RWPE2 (cell line): ENCODE measurements around the gene PCNT.

Experiments used
- ATAC-seq: fragments of 200-7000 bp; cut with Tn5 transposase; 3 replicates; pipeline ENCODE4 v1.9.1; 2021; ENCODE audit warnings: low read depth
- DNase-seq: peaks from one replicate; pipeline ENCODE4 v3.0.0-alpha.2; 2020; ENCODE audit warnings: low spot score
- H3K27ac ChIP-seq: fragments of 450-650 bp; 2 replicates; pipeline ENCODE4 v1.5.1; 2017; ENCODE audit warnings: mild to moderate bottlenecking; ENCODE audit not compliant: poor library complexity, severe bottlenecking
- H3K27me3 ChIP-seq: fragments of 250-450 bp; sonication (Bioruptor Pico); 2 replicates; pipeline ENCODE4 v1.5.1; 2021; ENCODE audit warnings: mild to moderate bottlenecking, moderate library complexity; ENCODE audit not compliant: insufficient read depth, poor library complexity, severe bottlenecking
- H3K36me3 ChIP-seq: fragments of 250-450 bp; sonication (Bioruptor Pico); 2 replicates; pipeline ENCODE4 v1.5.1; 2020; ENCODE audit warnings: low read depth, mild to moderate bottlenecking, moderate library complexity
- H3K4me1 ChIP-seq: fragments of 250-450 bp; sonication (Bioruptor Pico); 2 replicates; pipeline ENCODE4 v1.5.1; 2021; ENCODE audit warnings: mild to moderate bottlenecking, moderate library complexity; ENCODE audit not compliant: insufficient read depth, poor library complexity, severe bottlenecking
- H3K4me3 ChIP-seq: fragments of 250-450 bp; sonication (Bioruptor Pico); 2 replicates; pipeline ENCODE4 v1.5.1; 2021; ENCODE audit warnings: mild to moderate bottlenecking, moderate library complexity; ENCODE audit not compliant: severe bottlenecking
- H3K9me3 ChIP-seq: fragments of 250-450 bp; sonication (Bioruptor Pico); 2 replicates; pipeline ENCODE4 v1.5.1; 2021; ENCODE audit warnings: mild to moderate bottlenecking, moderate library complexity; ENCODE audit not compliant: severe bottlenecking
- CTCF ChIP-seq: fragments of 450-650 bp; IDR thresholded peaks from one replicate; pipeline ENCODE4 v1.5.1; 2017; ENCODE audit warnings: mild to moderate bottlenecking, moderate library complexity; ENCODE audit not compliant: poor library complexity, severe bottlenecking

PCNT gene

GRCh38 chr21:46477765-46478164 is 153.8 kb downstream of the PCNT start:
- H3K27me3 ChIP-seq, result no peaks in the 10 kb centered on the region
- peaks cover 29% of the 10 kb centered on the region for H3K36me3 ChIP-seq
- no peak overlapping the region for H3K4me3 ChIP-seq
- peaks cover 3% of the 10 kb centered on the region for H3K4me1 ChIP-seq
- TF ChIP-seq CTCF, result no peak
- peak overlapping the region; percentile 7 for H3K27ac ChIP-seq
- no peak for DNase-seq
- no peaks in the 10 kb centered on the region for H3K9me3 ChIP-seq
- ATAC-seq, result peak; percentile 92

GRCh38 chr21:46478910-46479309 is 155.0 kb downstream of the PCNT start:
- H3K27me3 ChIP-seq, result no peaks in the 10 kb centered on the region
- ATAC-seq (no peak), DNase-seq (no peak)
- H3K36me3 ChIP-seq, result peaks cover 29% of the 10 kb centered on the region
- H3K27ac ChIP-seq, result no peak overlapping the region
- no peak for TF ChIP-seq CTCF
- H3K4me3 ChIP-seq, result no peak overlapping the region
- no peaks in the 10 kb centered on the region for H3K9me3 ChIP-seq
- H3K4me1 ChIP-seq, result peaks cover 3% of the 10 kb centered on the region

GRCh38 chr21:46480466-46480865 is 156.5 kb downstream of the PCNT start:
- TF ChIP-seq CTCF, result no peak
- Histone ChIP-seq H3K27me3 (no peaks in the 10 kb centered on the region), H3K36me3 (peaks cover 42% of the 10 kb centered on the region), H3K4me3 (no peak overlapping the region), H3K27ac (no peak overlapping the region), H3K4me1 (peaks cover 3% of the 10 kb centered on the region), H3K9me3 (no peaks in the 10 kb centered on the region)
- ATAC-seq (no peak), DNase-seq (no peak)

GRCh38 chr21:46482225-46482845 is 158.4 kb downstream of the PCNT start:
- ATAC-seq, result no peak
- Histone ChIP-seq H3K36me3 (peaks cover 37% of the 10 kb centered on the region), H3K27ac (no peak overlapping the region), H3K4me1 (peaks cover 3% of the 10 kb centered on the region), H3K4me3 (no peak overlapping the region), H3K9me3 (no peaks in the 10 kb centered on the region), H3K27me3 (no peaks in the 10 kb centered on the region)
- DNase-seq, result no peak
- TF ChIP-seq CTCF, result no peak

- H3K36me3 ChIP-seq, result peaks cover 43% of the 10 kb centered on the region
- H3K9me3 ChIP-seq, result no peaks in the 10 kb centered on the region
- H3K4me1 ChIP-seq, result peaks cover 3% of the 10 kb centered on the region
- H3K27ac ChIP-seq, result no peak overlapping the region
- H3K27me3 ChIP-seq, result no peaks in the 10 kb centered on the region
- no peak for TF ChIP-seq CTCF
- DNase-seq (no peak), ATAC-seq (no peak)
- no peak overlapping the region for H3K4me3 ChIP-seq
Observed at GRCh38 chr21:46482846-46483231, 158.9 kb downstream of the PCNT start.
